RWPE2 (cell line): ENCODE measurements around the gene HUS1.

Experiments used
- ATAC-seq: fragments of 200-7000 bp; cut with Tn5 transposase; 3 replicates; pipeline ENCODE4 v1.9.1; 2021; ENCODE audit warnings: low read depth
- DNase-seq: peaks from one replicate; pipeline ENCODE4 v3.0.0-alpha.2; 2020; ENCODE audit warnings: low spot score
- H3K27ac ChIP-seq: fragments of 450-650 bp; 2 replicates; pipeline ENCODE4 v1.5.1; 2017; ENCODE audit warnings: mild to moderate bottlenecking; ENCODE audit not compliant: poor library complexity, severe bottlenecking
- H3K27me3 ChIP-seq: fragments of 250-450 bp; sonication (Bioruptor Pico); 2 replicates; pipeline ENCODE4 v1.5.1; 2021; ENCODE audit warnings: mild to moderate bottlenecking, moderate library complexity; ENCODE audit not compliant: insufficient read depth, poor library complexity, severe bottlenecking
- H3K36me3 ChIP-seq: fragments of 250-450 bp; sonication (Bioruptor Pico); 2 replicates; pipeline ENCODE4 v1.5.1; 2020; ENCODE audit warnings: low read depth, mild to moderate bottlenecking, moderate library complexity
- H3K4me1 ChIP-seq: fragments of 250-450 bp; sonication (Bioruptor Pico); 2 replicates; pipeline ENCODE4 v1.5.1; 2021; ENCODE audit warnings: mild to moderate bottlenecking, moderate library complexity; ENCODE audit not compliant: insufficient read depth, poor library complexity, severe bottlenecking
- H3K4me3 ChIP-seq: fragments of 250-450 bp; sonication (Bioruptor Pico); 2 replicates; pipeline ENCODE4 v1.5.1; 2021; ENCODE audit warnings: mild to moderate bottlenecking, moderate library complexity; ENCODE audit not compliant: severe bottlenecking
- H3K9me3 ChIP-seq: fragments of 250-450 bp; sonication (Bioruptor Pico); 2 replicates; pipeline ENCODE4 v1.5.1; 2021; ENCODE audit warnings: mild to moderate bottlenecking, moderate library complexity; ENCODE audit not compliant: severe bottlenecking
- CTCF ChIP-seq: fragments of 450-650 bp; IDR thresholded peaks from one replicate; pipeline ENCODE4 v1.5.1; 2017; ENCODE audit warnings: mild to moderate bottlenecking, moderate library complexity; ENCODE audit not compliant: poor library complexity, severe bottlenecking

The HUS1 gene

GRCh38 chr7:47915616-47915976 is 63.8 kb downstream of the HUS1 start:
- TF ChIP-seq CTCF = no peak
- DNase-seq = no peak
- Histone ChIP-seq H3K4me3 (no peak overlapping the region), H3K27ac (no peak overlapping the region), H3K27me3 (no peaks in the 10 kb centered on the region), H3K9me3 (no peaks in the 10 kb centered on the region), H3K4me1 (no peaks in the 10 kb centered on the region), H3K36me3 (no peaks in the 10 kb centered on the region)
- ATAC-seq = no peak

- Histone ChIP-seq H3K4me1 (no peaks in the 10 kb centered on the region), H3K4me3 (no peak overlapping the region), H3K27ac (no peak overlapping the region), H3K9me3 (no peaks in the 10 kb centered on the region), H3K36me3 (no peaks in the 10 kb centered on the region), H3K27me3 (no peaks in the 10 kb centered on the region)
- TF ChIP-seq CTCF = no peak
- no peak for ATAC-seq
- no peak for DNase-seq
These were observed 64.4 kb downstream of the HUS1 start for GRCh38 chr7:47914717-47915615.
